ENCODE data around the gene PABPN1. TPM values are rescaled to one million over a fixed set of nuclear protein-coding genes. Genes with fewer than 3 reads are reported as not detected.

Gene PABPN1
- total RNA-seq, 1 donor from 2014 or later = 277 TPM

DNA sequence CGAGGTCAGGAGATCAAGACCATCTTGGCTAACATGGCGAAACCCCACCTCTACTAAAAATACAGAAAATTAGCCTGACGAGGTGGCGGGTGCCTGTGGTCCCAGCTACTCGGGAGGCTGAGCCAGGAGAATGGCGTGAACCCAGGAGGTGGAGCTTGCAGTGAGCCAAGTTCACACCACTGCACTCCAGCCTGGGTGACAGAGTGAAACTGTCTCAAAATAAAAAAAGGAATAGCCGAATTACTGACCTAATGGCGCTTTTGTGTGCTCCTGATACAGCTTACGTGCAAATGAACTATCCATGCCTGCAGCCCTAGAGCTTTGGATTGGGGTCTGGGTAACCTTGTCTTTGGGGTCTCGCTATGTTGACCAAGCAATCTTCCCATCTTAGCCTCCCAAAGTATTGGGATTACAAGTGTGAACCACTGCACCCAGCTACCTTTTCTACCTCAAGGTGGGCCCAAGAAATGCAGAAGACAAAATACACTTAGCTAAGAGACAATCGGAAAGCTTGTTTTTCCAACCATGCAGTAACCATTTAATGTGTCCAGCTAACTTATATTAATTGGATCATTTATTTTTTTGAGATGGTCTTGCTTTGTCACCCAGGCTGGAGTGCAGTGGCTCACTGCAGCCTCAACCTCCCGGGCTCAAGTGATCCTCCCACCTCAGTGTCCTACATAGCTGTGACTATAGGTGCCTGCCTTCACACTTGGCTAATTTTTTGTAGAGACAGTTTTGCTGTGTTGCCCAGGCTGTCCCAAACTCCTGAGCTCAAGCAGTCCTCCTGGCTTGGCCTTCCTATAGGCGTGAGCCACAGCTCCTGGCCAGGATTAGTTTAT lies 5.5 kb downstream of the PABPN1 start:
- no peaks in the 10 kb centered on the region for H3K9me3 Mint-ChIP-seq
- H3K27me3 Mint-ChIP-seq = peaks cover 4% of the 10 kb centered on the region
- peaks cover 13% of the 10 kb centered on the region for H3K4me1 Mint-ChIP-seq
- H3K4me3 Mint-ChIP-seq = no peak overlapping the region
- DNase-seq = no peak
- H3K27ac Mint-ChIP-seq = no peak overlapping the region
- peaks cover 43% of the 10 kb centered on the region for H3K36me3 Mint-ChIP-seq (ENCODE audit: low read depth)
- intact Hi-C loops (cut with micrococcal nuclease) = no loop called here

DNA sequence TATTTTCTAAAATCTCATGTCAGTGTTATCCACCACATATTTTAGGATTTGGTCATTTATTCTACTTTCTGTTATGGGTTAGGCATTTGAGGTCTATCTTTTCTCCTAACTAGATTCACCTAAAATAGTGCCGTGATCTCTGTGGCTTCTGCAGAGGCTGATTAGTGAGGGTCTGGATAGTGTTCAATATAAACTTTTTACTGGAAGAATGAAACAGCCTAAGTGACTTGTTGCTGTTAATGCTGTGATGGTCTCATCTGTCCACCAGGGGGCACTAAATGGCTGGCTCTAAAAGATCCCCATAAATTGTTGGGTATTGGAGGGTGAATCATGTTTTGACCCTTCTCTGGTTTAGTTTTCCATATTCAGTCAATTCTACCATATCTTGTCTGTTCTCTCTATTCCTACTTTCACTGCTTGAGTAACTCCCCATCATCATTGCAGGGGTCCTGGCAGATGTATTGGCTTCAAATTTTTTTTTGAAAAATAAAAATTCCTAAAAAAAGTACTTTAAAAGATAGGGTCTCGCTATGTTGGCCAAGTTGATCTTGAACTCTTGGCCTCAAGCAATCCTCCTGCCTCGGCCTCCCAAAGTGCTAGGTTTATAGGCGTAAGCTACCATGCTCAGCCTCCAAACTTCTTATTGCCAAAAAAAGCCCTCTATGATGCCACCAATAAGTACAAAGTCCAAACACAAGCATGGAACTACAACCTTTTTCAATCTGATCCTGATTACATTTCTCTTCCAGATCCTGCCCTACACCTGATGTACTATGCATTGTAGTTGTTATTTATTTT lies 6.9 kb downstream of the PABPN1 start:
- no peaks in the 10 kb centered on the region for H3K9me3 Mint-ChIP-seq
- H3K27ac Mint-ChIP-seq = no peak overlapping the region
- peaks cover 4% of the 10 kb centered on the region for H3K27me3 Mint-ChIP-seq
- H3K4me3 Mint-ChIP-seq = no peak overlapping the region
- peaks cover 30% of the 10 kb centered on the region for H3K36me3 Mint-ChIP-seq (ENCODE audit: low read depth)
- peak; percentile 88 for DNase-seq
- intact Hi-C loops (cut with micrococcal nuclease) = loop anchor here (1.0 to 2.0 kb wide), 4 partner anchors 25 to 235 kb away; partner anchors contain the start of gene SLC22A17
- H3K4me1 Mint-ChIP-seq = peaks cover 5% of the 10 kb centered on the region

DNA sequence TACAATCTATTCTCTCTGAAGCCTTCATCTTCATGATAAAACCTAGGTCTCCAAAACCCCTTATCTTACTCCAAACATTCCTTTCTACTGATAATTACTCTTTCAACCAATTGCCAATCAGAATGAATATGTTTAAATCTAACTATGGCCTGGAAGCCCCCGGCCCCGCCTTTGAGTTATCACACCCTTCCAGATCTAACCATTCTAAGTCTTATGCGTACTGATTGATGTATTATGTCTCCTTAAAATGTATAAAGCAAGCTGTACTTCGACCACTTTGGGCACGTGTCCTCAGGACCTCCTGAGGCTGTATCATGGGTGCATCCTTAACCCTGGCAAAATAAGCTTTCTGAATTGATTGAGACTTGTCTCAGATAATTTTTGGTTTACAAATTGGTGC lies 14.4 kb downstream of the PABPN1 start:
- peaks cover 3% of the 10 kb centered on the region for H3K9me3 Mint-ChIP-seq
- H3K4me3 Mint-ChIP-seq = no peak overlapping the region
- H3K36me3 Mint-ChIP-seq (ENCODE audit: low read depth) = no peaks in the 10 kb centered on the region
- no peak overlapping the region for H3K27ac Mint-ChIP-seq
- DNase-seq = no peak
- intact Hi-C loops (cut with micrococcal nuclease) = no loop called here
- H3K4me1 Mint-ChIP-seq = no peaks in the 10 kb centered on the region
- peaks cover 25% of the 10 kb centered on the region for H3K27me3 Mint-ChIP-seq

DNA sequence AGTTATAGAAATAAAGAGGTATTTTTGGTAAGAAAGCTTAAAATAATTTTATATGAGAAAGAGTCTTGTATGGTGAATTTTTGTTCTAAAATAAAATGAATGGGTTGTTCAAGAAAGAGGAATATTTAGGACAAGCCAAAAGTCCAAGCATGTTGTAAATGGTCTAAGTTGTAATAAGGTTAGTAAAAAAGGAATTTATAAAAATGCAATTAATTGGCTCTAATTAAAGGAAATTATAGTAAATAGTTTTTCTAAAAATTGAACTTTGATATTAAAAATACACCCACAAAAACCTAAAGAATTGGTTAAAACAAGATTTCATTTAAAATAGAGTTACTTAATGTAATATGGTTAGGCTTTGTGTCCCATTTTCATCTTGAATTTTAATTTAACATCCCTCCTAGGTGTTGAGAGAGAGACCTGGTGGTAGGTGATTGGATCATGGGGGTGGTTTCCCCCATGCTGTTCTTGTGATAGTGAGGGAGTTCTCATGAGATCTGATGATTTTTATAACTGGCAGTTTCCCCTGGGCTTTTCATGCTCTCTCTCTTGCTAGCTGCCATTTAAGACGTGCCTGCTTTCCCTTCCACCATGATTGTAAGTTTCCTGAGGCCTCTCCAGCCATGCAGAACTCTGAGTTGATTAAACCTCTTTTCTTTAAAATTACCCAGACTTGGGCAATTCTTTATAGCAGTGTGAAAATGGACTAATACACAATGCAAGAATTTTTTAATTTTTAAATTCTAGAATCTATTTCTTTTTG lies 18.4 kb downstream of the PABPN1 start:
- no peaks in the 10 kb centered on the region for H3K36me3 Mint-ChIP-seq (ENCODE audit: low read depth)
- peaks cover 3% of the 10 kb centered on the region for H3K9me3 Mint-ChIP-seq
- DNase-seq = no peak
- intact Hi-C loops (cut with micrococcal nuclease) = no loop called here
- no peak overlapping the region for H3K27ac Mint-ChIP-seq
- H3K4me1 Mint-ChIP-seq = no peaks in the 10 kb centered on the region
- peaks cover 29% of the 10 kb centered on the region for H3K27me3 Mint-ChIP-seq
- H3K4me3 Mint-ChIP-seq = no peak overlapping the region

DNA sequence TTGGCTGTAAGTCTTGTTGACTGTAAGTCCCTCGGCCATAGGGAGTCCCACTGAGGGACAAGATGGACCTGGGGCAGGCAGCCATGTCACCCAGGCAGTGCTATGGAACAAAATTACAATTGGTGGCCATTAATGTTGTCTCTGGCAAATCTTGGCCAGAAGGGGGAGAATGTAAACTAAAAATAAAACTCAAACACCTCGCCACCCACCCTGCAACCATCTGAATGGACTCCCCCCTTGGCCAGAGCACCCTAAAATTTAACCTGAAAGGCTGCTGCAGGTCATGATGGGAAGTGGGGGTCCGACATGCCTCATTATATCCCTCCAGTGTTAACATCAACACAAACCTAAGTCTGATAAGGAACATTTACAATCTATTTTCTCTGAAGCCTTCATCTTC lies 23.2 kb downstream of the PABPN1 start:
- no peaks in the 10 kb centered on the region for H3K36me3 Mint-ChIP-seq (ENCODE audit: low read depth)
- peaks cover 12% of the 10 kb centered on the region for H3K27me3 Mint-ChIP-seq
- H3K9me3 Mint-ChIP-seq = peaks cover 3% of the 10 kb centered on the region
- H3K4me1 Mint-ChIP-seq = no peaks in the 10 kb centered on the region
- DNase-seq = no peak
- no peak overlapping the region for H3K27ac Mint-ChIP-seq
- intact Hi-C loops (cut with micrococcal nuclease) = no loop called here
- H3K4me3 Mint-ChIP-seq = no peak overlapping the region

DNA sequence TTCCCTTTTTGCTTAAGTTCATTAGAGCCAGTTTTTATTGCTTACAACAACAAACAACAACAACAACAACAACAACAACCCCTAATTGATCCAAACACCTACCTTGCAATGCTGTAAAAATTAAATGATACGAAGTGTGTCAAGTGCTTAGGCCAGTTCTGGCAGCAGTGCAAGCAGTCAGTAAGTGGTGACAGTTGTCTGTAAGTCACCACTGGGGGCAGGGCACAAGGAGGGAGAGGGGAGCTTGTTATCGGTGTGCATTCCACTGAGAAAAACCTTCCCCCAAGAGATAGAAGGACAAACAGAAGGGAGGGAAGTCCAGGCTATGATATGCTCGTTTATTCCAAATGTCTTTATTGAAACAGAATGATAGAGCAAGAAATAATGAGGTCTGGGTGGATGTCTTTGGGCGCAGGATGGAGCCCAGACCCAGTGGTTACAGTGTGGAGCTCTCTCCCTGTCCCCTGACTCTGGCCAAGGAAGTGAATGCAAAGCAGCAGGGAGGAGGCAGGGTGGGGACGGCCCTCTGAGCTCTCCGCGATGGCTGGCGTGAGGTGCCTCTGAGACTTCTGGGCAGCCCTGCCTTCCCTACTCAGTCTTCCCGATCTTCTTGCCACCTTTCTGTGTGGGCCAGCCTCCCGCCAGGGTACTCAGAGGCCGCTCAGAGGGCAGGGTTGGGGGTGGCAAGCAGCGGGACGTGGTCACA lies 24.9 kb downstream of the PABPN1 start:
- Mint-ChIP-seq H3K9me3 (no peaks in the 10 kb centered on the region), H3K27me3 (peaks cover 22% of the 10 kb centered on the region), H3K4me1 (peaks cover 2% of the 10 kb centered on the region), H3K36me3 (ENCODE audit: low read depth) (no peaks in the 10 kb centered on the region), H3K4me3 (no peak overlapping the region), H3K27ac (no peak overlapping the region)
- intact Hi-C loops (cut with micrococcal nuclease) = no loop called here
- DNase-seq = no peak

DNA sequence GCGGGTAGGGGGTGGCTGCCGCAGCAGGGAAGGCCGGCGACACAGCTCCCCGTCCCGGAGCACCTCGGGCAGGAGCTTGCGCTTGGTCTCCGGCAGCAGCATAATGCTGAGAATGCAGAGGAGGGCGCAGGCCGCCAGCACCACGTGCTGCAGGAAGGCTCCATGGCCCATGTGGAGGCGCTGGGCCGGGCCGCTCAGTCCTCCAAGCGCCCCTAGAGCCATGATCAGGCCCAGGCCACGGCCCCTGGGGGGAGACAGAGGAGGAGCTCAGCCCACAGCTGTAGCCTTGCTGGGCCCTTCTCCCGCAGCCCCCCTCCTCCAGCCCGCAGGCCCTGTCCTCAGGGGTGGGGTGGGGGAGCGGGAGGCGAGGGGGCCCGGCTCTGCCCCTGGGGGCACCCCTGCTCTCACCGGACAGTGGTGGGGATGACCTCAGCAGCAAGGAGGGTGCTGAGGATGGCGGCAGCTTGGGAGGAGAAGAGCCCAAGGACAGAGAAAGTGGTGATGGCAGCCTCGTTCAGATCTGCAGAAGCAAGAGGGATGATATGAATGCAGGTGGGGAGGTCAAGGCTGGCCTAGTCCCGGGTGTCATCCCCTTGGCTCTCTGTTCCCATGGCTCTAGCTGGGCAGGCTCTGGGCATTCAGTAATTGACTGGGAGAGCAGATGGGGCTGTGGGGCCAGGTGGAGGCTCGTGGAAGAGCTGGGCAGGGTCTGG lies 25.6 kb downstream of the PABPN1 start:
- no peak overlapping the region for H3K27ac Mint-ChIP-seq
- no peaks in the 10 kb centered on the region for H3K36me3 Mint-ChIP-seq (ENCODE audit: low read depth)
- H3K9me3 Mint-ChIP-seq = no peaks in the 10 kb centered on the region
- peaks cover 25% of the 10 kb centered on the region for H3K27me3 Mint-ChIP-seq
- intact Hi-C loops (cut with micrococcal nuclease) = no loop called here
- H3K4me3 Mint-ChIP-seq = no peak overlapping the region
- no peak for DNase-seq
- peaks cover 2% of the 10 kb centered on the region for H3K4me1 Mint-ChIP-seq

DNA sequence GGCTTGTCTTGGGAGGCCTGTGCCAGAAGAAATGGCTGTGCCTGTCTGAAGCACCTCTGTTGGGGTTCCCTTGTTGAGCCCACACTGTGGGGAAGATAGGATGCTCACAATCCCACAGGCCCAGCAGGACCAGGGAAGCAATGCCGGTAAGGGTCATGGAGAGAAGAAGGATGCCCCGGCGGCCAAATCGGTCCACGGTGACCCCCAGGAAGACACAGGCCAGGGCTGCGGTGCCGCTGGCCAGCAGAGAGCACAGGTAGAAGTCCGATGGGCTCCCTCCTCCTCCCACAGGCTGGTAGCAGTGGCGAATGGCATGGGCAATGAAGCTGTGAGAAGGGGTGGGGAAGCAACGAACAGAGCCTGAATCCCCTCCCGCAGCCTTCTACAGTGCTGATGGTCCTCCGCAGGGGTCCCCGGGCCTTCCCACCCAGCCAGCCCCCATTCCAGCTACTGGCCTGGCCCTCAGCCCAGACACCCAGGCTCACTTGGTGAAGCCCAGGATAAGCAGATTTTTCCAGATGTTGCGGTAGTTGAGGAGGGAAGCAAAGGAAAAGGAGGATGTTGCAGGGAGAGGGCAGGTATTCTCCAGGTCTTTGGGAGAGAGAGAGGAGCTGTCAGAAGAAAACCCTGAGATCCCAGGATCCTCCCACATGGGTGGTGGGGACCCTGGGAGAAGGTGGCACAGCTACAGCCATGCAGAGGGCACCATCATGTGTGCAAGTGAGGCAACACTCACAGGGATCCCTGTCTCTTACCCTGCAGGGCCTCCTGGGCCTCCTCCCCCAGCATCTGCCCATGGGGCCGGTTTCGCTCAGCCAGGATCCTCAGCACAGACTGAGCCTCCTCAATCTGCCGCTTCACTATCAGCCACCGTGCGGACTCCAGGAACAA lies 26.4 kb downstream of the PABPN1 start:
- H3K4me3 Mint-ChIP-seq = no peak overlapping the region
- no peaks in the 10 kb centered on the region for H3K9me3 Mint-ChIP-seq
- peaks cover 2% of the 10 kb centered on the region for H3K4me1 Mint-ChIP-seq
- H3K36me3 Mint-ChIP-seq (ENCODE audit: low read depth) = no peaks in the 10 kb centered on the region
- DNase-seq = no peak
- intact Hi-C loops (cut with micrococcal nuclease) = no loop called here
- no peak overlapping the region for H3K27ac Mint-ChIP-seq
- peaks cover 20% of the 10 kb centered on the region for H3K27me3 Mint-ChIP-seq

DNA sequence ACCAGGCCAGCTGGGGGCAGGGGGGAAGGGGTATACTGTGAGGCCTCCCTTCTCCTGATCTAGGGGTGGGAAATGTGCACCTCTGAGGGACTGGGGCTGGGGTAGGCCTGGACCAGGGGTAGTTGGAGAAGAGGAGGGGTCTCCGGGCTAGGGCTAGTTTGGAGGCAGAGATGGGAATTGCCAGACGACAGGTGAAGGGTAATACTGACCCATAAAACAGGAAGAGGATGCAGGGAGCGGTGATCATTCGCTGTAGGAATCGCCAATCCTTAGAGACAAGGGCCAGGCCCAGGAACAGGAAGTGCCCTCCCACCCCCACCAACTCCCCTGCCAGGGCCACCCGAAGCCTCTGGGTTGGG lies 27.0 kb downstream of the PABPN1 start:
- Mint-ChIP-seq H3K9me3 (no peaks in the 10 kb centered on the region), H3K36me3 (ENCODE audit: low read depth) (no peaks in the 10 kb centered on the region), H3K27ac (no peak overlapping the region), H3K27me3 (peaks cover 25% of the 10 kb centered on the region), H3K4me1 (peaks cover 4% of the 10 kb centered on the region), H3K4me3 (no peak overlapping the region)
- no peak for DNase-seq
- intact Hi-C loops (cut with micrococcal nuclease) = no loop called here

DNA sequence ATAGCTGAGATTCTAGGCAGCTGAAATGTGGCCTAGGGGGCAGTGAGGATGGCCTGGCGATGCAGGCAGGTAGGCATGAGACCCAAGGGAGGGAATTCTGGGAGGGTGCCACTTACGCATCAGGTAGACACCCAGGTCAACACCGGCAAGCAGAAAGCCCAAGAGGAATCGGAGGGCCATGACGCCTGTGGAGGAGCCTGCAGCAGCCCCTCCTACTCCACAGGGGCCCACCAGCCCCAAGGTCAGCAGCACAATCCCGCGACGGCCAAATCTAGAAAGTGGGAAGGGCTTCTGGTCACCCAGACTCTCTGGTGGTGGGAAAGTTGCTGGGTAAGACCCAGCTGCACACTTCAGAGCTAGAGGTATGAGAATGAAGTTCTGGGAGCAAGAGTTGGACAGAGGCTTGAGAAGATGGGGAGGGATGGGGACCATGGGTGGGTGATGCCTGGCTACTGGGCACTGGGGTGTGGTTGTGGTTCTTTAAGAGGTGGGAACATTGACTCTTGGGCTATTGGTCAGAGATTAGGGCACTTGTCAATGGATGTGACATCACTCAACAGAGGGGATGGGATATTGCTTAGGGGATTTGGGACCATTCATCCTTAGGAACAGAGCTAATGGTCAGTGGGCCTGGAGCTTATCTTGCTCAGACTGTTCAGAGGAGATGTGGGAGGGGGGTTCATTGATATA lies 28.0 kb downstream of the PABPN1 start:
- intact Hi-C loops (cut with micrococcal nuclease) = no loop called here
- no peak overlapping the region for H3K4me3 Mint-ChIP-seq
- H3K27ac Mint-ChIP-seq = no peak overlapping the region
- no peaks in the 10 kb centered on the region for H3K36me3 Mint-ChIP-seq (ENCODE audit: low read depth)
- no peaks in the 10 kb centered on the region for H3K9me3 Mint-ChIP-seq
- H3K27me3 Mint-ChIP-seq = peaks cover 32% of the 10 kb centered on the region
- no peak for DNase-seq
- peaks cover 4% of the 10 kb centered on the region for H3K4me1 Mint-ChIP-seq

DNA sequence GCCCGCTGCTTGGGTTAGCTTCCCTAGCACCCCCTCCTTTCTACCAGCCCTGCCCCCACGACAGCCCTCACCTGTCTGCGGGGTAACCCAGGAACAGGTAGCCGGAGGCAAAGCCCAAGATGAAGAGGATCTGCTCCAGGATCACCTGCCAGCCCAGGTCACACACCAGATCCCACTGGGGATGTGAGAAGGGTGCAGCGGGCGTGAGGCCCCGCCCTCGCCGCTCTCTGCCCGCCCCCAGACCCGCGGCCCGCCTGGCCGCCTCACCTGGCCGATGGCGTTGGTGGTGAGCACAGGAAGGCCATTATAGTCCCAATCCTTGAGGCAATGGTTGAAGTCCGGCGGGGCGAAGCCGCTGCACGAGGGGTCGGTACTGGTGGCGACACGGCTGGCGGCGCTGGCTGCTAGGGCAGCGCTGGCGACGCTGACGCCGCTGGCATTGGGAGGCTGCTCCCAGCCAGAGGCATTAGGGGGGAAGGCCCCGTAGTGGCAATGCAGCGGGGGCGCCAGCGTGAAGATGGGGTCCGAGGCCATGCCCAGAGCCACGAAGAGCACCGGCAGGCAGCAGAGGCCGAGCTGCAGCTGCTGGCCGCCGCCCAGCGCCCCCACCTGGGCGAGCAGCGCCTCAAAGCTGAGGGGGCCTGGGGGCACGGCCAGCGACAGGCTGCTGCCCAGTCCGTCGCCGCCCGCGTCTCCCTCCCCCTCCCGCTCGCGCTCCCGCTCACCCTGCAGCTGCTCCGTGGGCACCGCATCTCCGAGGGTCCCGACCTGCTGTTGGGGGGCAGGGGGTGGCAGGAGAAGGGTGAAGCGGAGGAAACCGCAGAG lies 30.6 kb downstream of the PABPN1 start:
- H3K27me3 Mint-ChIP-seq = peaks cover 42% of the 10 kb centered on the region
- H3K36me3 Mint-ChIP-seq (ENCODE audit: low read depth) = no peaks in the 10 kb centered on the region
- H3K4me1 Mint-ChIP-seq = peaks cover 4% of the 10 kb centered on the region
- intact Hi-C loops (cut with micrococcal nuclease) = loop anchor here (2.0 kb wide), 1 partner anchor 23 kb away; no protein-coding TSS in a partner anchor
- H3K9me3 Mint-ChIP-seq = no peaks in the 10 kb centered on the region
- no peak for DNase-seq
- H3K27ac Mint-ChIP-seq = no peak overlapping the region
- peak overlapping the region; percentile 78 for H3K4me3 Mint-ChIP-seq
